Epithelial cell of prostate (primary cell): ENCODE measurements around the gene C16orf74.

ENCODE experiments used
- DNase-seq: peaks from one replicate; pipeline ENCODE4 v3.0.0-alpha.2; 2011; ENCODE audit warnings: low read depth, low spot score
- H3K27ac ChIP-seq: fragments of 450-650 bp; 2 replicates; pipeline ENCODE4 v1.5.1; 2017; ENCODE audit warnings: mild to moderate bottlenecking

Gene C16orf74

DNA sequence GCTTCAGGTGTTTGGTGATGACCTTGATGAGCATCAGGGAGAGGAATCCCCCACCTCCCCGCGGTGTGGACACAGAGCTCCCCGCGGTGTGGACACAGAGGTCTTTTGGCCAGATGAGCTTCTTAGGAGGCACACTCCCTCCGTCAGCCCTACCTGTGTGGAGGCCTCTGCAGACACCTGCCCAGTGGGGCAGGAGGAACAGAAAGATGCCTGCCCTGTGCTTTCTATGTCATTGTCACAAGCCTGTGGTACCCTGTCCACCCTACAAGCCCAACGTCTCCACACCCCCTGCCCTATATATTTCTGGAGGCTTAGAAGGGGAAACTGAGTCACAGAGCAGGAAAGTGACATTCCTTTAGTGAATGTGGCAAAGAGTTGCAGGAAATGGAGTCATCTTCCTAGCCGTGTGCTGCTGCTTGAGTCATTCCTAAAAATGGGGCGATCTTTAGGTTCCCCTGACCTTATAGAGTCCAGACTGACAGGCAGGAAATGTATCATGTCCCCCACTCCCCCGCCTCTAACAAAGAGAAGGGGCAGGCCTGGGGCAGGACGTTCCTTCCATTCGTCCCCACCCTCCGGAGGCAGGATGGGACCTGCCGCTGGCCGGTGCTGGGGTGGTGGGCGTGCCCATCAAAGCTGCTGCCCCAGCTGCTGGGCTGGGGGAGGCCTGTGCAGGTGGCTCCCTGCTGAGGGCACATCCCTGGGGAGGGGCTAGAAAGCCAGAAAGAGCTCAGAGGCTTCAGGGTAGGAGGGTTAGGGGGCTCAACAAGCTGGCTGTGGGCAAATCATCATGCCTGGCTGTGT lies 1.0 kb upstream of the C16orf74 start:
- H3K27ac ChIP-seq: peak overlapping the region; percentile 100
- peak; percentile 69 for DNase-seq

DNA sequence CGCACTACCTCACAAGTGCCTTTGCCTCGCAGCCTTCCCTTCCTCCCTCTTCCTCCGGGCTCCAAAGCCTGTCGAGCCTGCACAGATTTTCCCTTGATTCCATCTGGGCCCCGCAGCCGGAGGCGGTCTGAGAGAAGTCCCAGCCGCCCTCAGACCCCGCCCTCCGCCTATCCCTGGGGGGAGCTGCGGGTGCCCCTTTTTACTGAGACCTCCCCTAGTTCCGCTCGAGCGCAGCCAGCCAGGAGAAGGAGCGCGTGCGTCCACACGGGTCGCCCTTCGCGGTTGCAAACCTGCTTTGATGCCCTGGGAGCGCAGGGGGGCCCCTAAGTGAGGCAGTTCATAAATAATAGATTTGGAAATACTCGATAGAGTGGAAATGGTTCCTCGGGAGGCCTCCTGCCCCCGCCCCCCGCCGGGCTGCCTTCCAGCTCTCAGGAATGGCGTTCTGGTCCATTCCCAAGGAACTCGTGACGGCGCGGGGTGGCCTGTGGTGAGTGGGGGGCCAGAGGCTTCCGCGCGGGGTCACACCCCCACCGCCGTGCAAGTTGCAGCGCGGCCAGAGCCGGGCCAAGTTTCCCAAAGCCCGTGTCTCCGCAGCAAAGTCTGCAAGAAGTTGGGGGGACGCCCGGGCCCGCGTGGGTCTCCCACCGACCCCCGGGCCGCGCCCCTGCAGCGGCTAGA lies 610 bp downstream of the C16orf74 start:
- DNase-seq: no peak
- H3K27ac ChIP-seq: peak overlapping the region; percentile 100

GRCh38 chr16:85749771-85750145 lies 1.1 kb downstream of the C16orf74 start:
- DNase-seq: no peak
- H3K27ac ChIP-seq: peak overlapping the region; percentile 100

- peak; percentile 69 for DNase-seq
- peak overlapping the region; percentile 100 for H3K27ac ChIP-seq
Measured at GRCh38 chr16:85746460-85747215, 4.3 kb downstream of the C16orf74 start.

GRCh38 chr16:85738923-85739715 lies 11.8 kb downstream of the C16orf74 start:
- H3K27ac ChIP-seq: no peak overlapping the region
- DNase-seq: no peak

DNA sequence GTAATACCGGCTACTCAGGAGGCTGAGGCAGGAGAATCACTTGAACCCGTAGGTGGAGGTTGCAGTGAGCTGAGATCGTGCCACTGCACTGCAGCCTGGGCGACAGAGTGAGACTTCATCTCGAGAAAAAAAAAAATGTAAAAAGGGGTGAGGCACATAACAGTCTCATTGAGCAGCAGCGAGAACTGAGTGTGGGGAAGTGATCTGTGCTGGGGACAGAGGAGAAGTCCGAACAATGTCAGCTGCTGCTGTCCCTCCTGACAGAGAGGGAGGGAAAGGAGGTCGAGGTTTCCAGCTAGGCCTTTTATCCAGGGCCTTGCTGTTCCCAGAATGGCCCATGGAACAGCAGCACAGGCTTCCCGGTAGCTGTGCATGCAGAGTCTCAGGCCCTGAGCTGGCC lies 14.0 kb downstream of the C16orf74 start:
- no peak overlapping the region for H3K27ac ChIP-seq
- no peak for DNase-seq

GRCh38 chr16:85735946-85736345 lies 14.9 kb downstream of the C16orf74 start:
- DNase-seq: no peak
- H3K27ac ChIP-seq: peak overlapping the region; percentile 11

GRCh38 chr16:85735225-85735635 lies 15.7 kb downstream of the C16orf74 start:
- DNase-seq: no peak
- H3K27ac ChIP-seq: peak overlapping the region; percentile 67

- peak overlapping the region; percentile 67 for H3K27ac ChIP-seq
- no peak for DNase-seq
Measured at GRCh38 chr16:85734311-85735017, 16.4 kb downstream of the C16orf74 start.

DNA sequence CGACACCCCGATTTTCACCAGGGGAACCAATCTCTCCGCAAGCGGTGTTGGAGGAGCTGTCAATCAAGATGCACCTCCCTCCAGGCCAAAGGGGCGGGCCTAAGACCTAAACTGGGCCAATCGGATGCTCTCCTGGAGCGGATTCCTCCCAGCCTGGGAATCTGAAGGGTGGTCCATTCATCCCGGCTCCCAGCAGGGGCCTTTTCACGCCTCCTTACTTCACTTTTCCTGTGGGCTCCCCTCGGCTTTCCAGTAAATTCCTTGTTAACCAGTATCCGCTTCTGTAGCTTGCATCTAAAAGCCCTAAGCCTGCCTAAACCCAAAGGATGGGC lies 17.1 kb downstream of the C16orf74 start:
- no peak for DNase-seq
- peak overlapping the region; percentile 67 for H3K27ac ChIP-seq

DNA sequence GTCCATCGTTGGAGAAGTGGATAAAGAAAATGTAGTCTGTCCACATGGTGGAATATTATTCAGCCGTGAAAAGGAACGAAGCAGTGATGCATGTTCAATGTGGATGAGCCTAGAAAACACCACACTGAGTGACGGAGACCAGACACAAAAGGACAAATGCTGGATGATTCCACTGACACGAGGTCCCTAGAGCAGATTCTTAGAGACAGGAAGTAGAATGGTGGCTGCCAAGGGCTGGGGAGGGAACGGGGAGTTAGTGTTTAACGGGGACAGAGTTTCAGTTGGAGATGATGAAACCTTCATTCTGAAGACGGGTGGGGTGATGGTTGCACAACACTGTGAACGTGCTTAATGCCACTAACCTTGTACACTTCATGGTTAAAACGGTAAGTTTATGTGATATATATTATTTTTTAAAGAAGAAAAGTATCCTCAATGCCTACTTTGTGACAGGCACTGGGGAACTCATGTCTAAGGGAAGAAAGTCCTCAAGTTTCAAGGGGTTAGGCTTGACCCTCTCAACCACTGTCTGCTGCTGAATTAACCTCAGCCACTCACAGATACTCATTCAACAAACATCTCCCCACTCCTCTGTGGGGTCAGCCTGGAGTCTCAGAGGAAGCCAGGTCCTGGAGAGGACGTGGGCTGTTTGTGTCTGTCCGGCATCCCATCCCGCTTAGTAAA lies 17.6 kb downstream of the C16orf74 start:
- H3K27ac ChIP-seq: peak overlapping the region; percentile 67
- no peak for DNase-seq

DNA sequence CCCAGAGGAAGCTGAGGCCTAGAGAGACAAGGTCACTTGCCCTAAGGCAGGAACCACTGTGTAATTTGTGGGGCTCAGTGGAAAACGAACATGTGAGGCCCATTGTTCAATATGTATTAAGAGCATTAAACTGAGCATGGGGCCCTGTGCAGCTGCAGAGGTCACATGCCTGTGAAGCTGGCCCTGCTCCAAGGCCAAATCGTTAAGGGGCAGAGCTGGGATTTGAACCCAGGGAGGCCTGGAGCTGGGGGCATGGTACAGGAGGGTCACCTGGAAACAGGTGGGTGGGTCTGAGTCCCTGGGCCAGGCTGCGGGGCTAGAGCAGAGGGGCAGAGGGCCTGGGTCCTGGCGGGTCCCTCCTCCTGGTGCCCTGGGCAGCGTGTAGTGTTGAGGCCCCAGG lies 19.7 kb downstream of the C16orf74 start:
- no peak for DNase-seq
- H3K27ac ChIP-seq: no peak overlapping the region

GRCh38 chr16:85730186-85730465 lies 20.8 kb downstream of the C16orf74 start:
- no peak overlapping the region for H3K27ac ChIP-seq
- no peak for DNase-seq

DNA sequence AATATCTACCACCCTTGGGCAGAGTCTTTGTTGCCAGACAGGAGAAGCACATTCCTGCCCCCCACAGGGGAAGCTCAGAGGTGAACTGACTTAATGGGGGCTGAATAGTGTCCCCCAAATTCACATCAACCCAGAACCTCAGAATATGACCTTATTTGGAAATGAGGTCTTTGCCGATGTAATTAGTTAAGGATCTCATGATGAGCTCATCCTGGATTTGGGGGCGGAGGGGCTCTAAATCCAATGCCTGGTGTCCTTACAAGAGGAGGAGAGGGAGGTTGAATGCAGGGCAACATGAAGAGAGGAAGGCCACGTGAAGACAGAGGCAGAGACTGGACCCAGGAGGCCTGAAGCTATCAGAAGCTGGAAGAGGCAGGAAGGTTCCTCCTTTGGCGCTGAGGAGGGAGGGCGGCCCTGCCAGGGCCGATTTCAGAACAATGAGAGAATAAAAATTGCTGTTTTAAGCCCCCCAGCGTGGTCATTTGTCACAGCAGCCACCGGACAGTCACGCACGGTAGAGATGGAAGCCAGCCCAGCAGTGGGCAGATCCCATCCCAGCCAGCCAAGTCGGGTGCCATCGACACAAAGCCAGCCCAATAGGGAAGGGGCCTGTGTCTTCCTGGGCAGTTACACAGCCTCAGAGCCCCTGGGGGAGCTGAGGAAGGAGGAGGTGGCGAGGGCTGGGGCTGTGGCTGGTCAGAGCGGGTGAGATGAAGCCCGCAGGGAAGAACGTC lies 21.3 kb downstream of the C16orf74 start:
- no peak for DNase-seq
- no peak overlapping the region for H3K27ac ChIP-seq

- DNase-seq: no peak
- H3K27ac ChIP-seq: no peak overlapping the region
Measured at GRCh38 chr16:85728879-85729278, 22.0 kb downstream of the C16orf74 start.

DNA sequence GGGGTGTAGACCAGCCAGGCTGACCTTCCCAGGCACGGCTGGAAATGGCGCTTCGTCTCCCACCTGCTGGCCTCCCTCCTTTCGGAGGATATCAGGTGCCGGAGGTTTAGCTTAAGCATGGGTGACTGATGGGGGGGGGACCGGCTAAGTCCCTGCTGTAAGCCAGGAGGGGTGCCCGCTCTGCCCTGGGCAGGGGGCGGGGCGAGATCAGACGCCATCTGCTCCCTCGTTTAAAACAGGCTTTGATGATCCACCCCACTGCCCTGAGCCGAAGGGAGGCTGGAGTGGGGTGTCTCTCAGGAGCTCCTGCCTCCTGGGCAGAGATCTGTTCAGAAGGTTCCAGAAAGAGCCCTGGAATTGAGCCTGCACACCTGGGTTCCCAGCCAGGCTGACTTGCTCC lies 26.0 kb downstream of the C16orf74 start:
- no peak overlapping the region for H3K27ac ChIP-seq
- no peak for DNase-seq

DNA sequence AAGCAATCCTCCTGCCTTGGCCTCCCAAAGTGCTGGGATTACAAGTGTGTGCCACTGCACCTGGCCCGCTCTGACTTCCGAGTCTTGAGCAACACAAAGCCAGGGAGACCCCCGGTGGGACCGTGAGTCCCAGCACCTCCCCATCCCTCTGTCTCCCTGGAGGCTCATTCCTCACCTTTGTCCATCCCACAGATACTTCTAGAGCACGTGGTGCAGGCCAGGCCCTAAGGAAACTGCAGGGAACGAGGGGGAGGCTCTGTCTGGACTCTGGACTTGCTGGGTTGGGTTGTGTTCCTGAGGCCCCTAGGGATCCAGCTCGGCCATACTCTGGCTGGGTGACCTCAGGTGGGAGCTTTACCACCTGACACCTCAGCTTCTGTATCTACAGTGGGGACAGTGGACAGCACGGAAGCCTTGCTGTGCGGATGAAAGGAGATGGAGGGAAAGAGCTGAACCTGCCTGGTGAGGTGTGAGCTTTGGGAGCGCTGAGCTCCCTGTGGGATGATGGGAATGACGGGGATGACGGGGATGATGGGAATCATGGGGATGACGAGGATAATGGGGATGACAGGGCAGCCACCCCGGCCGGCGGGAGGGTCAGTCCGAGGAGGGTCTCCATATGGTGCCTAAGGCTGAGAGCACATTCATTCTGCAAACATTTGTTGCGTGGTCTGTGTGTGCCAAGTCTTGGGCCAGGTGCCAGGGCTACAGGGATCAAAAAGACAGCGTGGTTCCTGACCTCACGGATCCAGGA lies 26.6 kb downstream of the C16orf74 start:
- no peak for DNase-seq
- no peak overlapping the region for H3K27ac ChIP-seq
